Measurements from ENCODE around the gene ZNF653. TPM values are rescaled to one million over a fixed set of nuclear protein-coding genes. Genes with fewer than 3 reads are reported as not detected.

ZNF653 gene
- total and polyA plus RNA-seq, 2 donors (not counting 3 experiments of a cell fraction or from before 2014, with no cell fraction given), result 7.0 to 8.7 TPM

GRCh38 chr19:11445141-11445540 lies 60.5 kb downstream of the ZNF653 start:
- TF ChIP-seq MAX (IDR thresholded peaks at IDR 0.05; ENCODE audit: insufficient read depth, insufficient read length) (no peak), POLR2AphosphoS5 (IDR thresholded peaks at IDR 0.05; ENCODE audit: insufficient read depth, low read depth, low read length) (no peak), EZH2 (IDR thresholded peaks at IDR 0.05; ENCODE audit: borderline replicate concordance, low read depth, low read length, severe bottlenecking) (no peak), JUN (IDR thresholded peaks at IDR 0.05; ENCODE audit: borderline replicate concordance, insufficient read depth, insufficient read length, low read depth) (no peak), MYC (IDR thresholded peaks at IDR 0.05; ENCODE audit: low read depth, low read length) (no peak), FOS (IDR thresholded peaks at IDR 0.05; ENCODE audit: borderline replicate concordance, insufficient read depth, low read length) (no peak), POLR2A (IDR thresholded peaks at IDR 0.05; ENCODE audit: low read depth, low read length) (no peak), GATA2 (IDR thresholded peaks at IDR 0.05; ENCODE audit: insufficient read depth, insufficient read length, low read depth, low read length) (no peak)
- dilution Hi-C loops (cut with MboI; ENCODE audit: extremely low pct_ligation_motif_present, low sequenced_read_pairs) (no loop called here), intact Hi-C loops (cut with micrococcal nuclease) (no loop called here)
- FAIRE-seq, result no peak
- Histone ChIP-seq H4K20me1 (replicated peaks; ENCODE audit: control insufficient read depth, extremely low read depth, insufficient read depth, low read length) (no peaks in the 10 kb centered on the region), H3K9me3 (replicated peaks; ENCODE audit: control insufficient read depth, insufficient read depth, low read length) (no peaks in the 10 kb centered on the region), H3K9ac (replicated peaks; ENCODE audit: extremely low read depth, insufficient read depth, low read length) (no peak overlapping the region), H3K9me1 (replicated peaks; ENCODE audit: control insufficient read depth, extremely low read depth, insufficient read depth, low read length) (no peaks in the 10 kb centered on the region), H3K79me2 (ENCODE audit: control insufficient read depth, insufficient read depth, low read length) (no peaks in the 10 kb centered on the region), H3K4me3 (replicated peaks in 1 of 3; ENCODE audit: insufficient read depth in 1 of 3, low read depth in 1 of 3, low read length in 3 of 3) (no peak overlapping the region), H3K4me2 (ENCODE audit: insufficient read depth, low read length) (no peak overlapping the region), H3K4me1 (ENCODE audit: control insufficient read depth, extremely low read depth, insufficient read depth, low read length) (no peaks in the 10 kb centered on the region), H3K27ac (ENCODE audit: insufficient read depth, low read depth, low read length) (no peak overlapping the region), H3K36me3 (ENCODE audit: control insufficient read depth in 2 of 2, extremely low read depth in 1 of 2, insufficient read depth in 2 of 2, low read length in 2 of 2) (peaks cover 7 to 43% of the 10 kb centered on the region in 2 experiments), H3K27me3 (ENCODE audit: control insufficient read depth in 2 of 2, insufficient read depth in 2 of 2, low read length in 2 of 2) (no peaks in the 10 kb centered on the region), H2AFZ (ENCODE audit: low read depth, low read length) (no peak overlapping the region)
- no TSS peak for BruUV-seq (replicated peaks)
- POLR2A ChIA-PET, result no interaction called here
- DNase-seq (ENCODE audit: low read depth, low spot score), result no peak
- CTCF ChIA-PET, result interaction anchor here (0.9 to 4.7 kb wide), 7 partner anchors 18 to 202 kb away, joined by 3 to 51 read pairs (median 5); no protein-coding TSS in a partner anchor

DNA sequence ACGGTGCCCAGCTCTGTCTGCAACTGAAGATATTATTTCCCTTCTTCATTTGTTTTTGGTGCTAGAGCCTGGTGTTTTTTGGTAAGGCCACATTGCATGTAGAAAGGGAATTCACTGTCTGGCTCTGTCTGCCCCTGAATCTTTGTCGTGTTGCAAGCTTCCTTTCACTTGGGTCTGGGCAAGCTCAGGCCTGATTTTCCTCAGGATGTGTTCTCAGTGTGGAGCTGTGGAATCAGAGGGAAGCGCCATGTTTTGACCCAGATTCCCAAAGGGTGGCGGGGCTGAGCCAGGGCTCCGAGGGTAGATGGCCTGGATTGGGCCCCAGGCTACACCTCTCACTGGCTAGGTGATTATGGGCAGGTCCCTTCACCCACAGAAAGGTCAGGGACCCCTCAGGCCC lies 61.6 kb downstream of the ZNF653 start:
- dilution Hi-C loops (cut with MboI; ENCODE audit: extremely low pct_ligation_motif_present, low sequenced_read_pairs) (no loop called here), intact Hi-C loops (cut with micrococcal nuclease) (no loop called here)
- Histone ChIP-seq H3K27ac (ENCODE audit: insufficient read depth, low read depth, low read length) (no peak overlapping the region), H2AFZ (ENCODE audit: low read depth, low read length) (no peak overlapping the region), H3K9me1 (replicated peaks; ENCODE audit: control insufficient read depth, extremely low read depth, insufficient read depth, low read length) (no peaks in the 10 kb centered on the region), H3K36me3 (ENCODE audit: control insufficient read depth in 2 of 2, extremely low read depth in 1 of 2, insufficient read depth in 2 of 2, low read length in 2 of 2) (peaks cover 6 to 43% of the 10 kb centered on the region in 2 experiments), H4K20me1 (replicated peaks; ENCODE audit: control insufficient read depth, extremely low read depth, insufficient read depth, low read length) (no peaks in the 10 kb centered on the region), H3K79me2 (ENCODE audit: control insufficient read depth, insufficient read depth, low read length) (no peaks in the 10 kb centered on the region), H3K4me1 (ENCODE audit: control insufficient read depth, extremely low read depth, insufficient read depth, low read length) (no peaks in the 10 kb centered on the region), H3K9me3 (replicated peaks; ENCODE audit: control insufficient read depth, insufficient read depth, low read length) (no peaks in the 10 kb centered on the region), H3K4me3 (replicated peaks in 1 of 3; ENCODE audit: insufficient read depth in 1 of 3, low read depth in 1 of 3, low read length in 3 of 3) (no peak overlapping the region), H3K27me3 (ENCODE audit: control insufficient read depth in 2 of 2, insufficient read depth in 2 of 2, low read length in 2 of 2) (no peaks in the 10 kb centered on the region), H3K9ac (replicated peaks; ENCODE audit: extremely low read depth, insufficient read depth, low read length) (no peak overlapping the region), H3K4me2 (ENCODE audit: insufficient read depth, low read length) (no peak overlapping the region)
- BruUV-seq (replicated peaks), result no TSS peak
- no peak for FAIRE-seq
- TF ChIP-seq GATA2 (IDR thresholded peaks at IDR 0.05; ENCODE audit: insufficient read depth, insufficient read length, low read depth, low read length) (no peak), FOS (IDR thresholded peaks at IDR 0.05; ENCODE audit: borderline replicate concordance, insufficient read depth, low read length) (no peak), POLR2AphosphoS5 (IDR thresholded peaks at IDR 0.05; ENCODE audit: insufficient read depth, low read depth, low read length) (no peak), EZH2 (IDR thresholded peaks at IDR 0.05; ENCODE audit: borderline replicate concordance, low read depth, low read length, severe bottlenecking) (no peak), POLR2A (IDR thresholded peaks at IDR 0.05; ENCODE audit: low read depth, low read length) (no peak), MYC (IDR thresholded peaks at IDR 0.05; ENCODE audit: low read depth, low read length) (no peak), CTCF (IDR thresholded peaks at IDR 0.05; ENCODE audit: extremely low read depth in 1 of 2, insufficient read depth in 1 of 2, low read depth in 1 of 2, low read length in 2 of 2) (no peak), MAX (IDR thresholded peaks at IDR 0.05; ENCODE audit: insufficient read depth, insufficient read length) (no peak), JUN (IDR thresholded peaks at IDR 0.05; ENCODE audit: borderline replicate concordance, insufficient read depth, insufficient read length, low read depth) (no peak)
- DNase-seq (ENCODE audit: low read depth, low spot score), result no peak
- ChIA-PET CTCF (interaction anchor here (1.1 to 4.7 kb wide), 6 partner anchors 9 to 155 kb away, joined by 3 to 51 read pairs (median 13); partner anchors contain the start of genes ODAD3 and PRKCSH), POLR2A (no interaction called here)
